ENCODE data around the gene PEX11B. TPM values are rescaled to one million over a fixed set of nuclear protein-coding genes. Genes with fewer than 3 reads are reported as not detected.
"Not testable (repeated sequence)": the region's sequence is repeated elsewhere in the genome, so short reads cannot be mapped to it uniquely, and the experiment has no call there.

Gene PEX11B
- total RNA-seq, 1 experiment from 2014 or later, result 37.4 TPM

DNA sequence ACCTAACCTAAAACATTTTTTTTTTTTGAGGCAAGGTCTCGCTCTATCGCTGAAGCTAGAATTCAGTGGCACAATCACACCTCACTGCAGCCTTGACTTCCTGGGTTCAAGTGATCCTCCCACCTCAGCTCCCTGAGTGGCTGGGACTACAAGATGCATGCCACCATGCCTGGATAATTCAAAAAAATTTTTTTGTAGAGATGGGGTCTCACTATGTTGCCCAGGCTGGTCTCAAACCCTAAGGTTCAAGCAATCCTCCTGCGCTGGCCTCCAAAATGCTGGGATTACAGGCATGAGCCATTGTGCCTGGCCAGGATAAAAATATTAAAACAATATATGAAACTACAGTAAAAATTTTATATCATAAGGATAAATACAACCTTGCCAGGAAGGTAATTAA lies 34.4 kb upstream of the PEX11B start:
- no peak for DNase-seq (ENCODE audit: low spot score)

DNA sequence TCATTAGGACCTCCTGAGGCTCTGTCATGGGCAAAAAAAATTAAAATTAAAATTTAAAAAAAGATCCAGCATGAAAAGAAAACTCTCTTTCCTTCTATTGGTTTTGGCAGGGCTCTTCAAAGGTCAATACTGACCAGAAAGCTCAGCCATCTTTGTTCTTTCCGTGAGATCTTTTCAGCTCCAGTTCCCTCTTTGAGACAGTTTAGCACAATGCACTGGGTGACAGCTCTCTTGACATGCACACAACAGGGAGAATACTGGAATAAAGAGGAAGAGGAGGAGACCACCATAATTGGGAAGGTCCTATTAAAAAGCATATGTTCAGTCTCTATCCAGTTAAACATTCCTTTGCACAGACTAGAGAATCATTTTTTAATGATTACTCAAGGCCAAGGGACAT lies 33.0 kb upstream of the PEX11B start:
- no peak for DNase-seq (ENCODE audit: low spot score)

DNA sequence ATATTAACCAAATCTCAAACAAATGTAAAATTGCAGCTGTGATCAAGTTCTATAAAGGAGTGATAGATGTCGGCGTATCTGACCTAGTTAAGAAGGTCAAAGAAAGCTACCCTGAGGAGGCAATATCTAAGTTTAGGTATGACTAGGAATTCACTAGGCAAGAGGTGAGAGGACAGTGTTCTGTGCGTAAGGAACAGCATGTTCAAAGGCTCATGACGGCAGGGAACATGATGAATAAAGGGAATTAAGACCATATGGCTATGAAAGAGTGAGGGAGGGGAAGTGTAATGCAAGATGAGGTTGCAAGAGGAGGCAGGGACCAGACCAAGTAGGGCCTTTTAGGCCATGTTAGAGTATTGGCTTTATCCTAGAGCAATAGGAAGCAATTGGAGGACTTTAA lies 30.7 kb upstream of the PEX11B start:
- DNase-seq (ENCODE audit: low spot score), result no peak

DNA sequence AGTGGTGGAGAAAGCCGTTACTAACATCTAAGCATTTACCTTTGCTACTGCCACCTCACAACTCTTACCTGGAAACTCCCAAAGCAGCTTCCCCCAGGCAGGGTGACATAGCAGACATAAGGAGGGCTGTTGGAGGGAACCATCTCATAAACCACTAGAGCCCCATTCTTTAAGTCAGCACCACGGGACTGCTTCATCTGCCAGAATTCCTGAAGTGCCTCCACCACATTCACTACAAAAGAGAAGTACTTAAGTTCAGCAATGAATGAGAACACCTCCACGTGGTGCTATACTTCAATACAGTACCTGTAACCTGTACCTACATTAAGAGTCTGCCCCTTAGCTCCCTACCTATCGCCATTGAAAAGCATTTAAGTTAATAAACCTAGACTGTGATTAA lies 29.0 kb upstream of the PEX11B start:
- no peak for DNase-seq (ENCODE audit: low spot score)

DNA sequence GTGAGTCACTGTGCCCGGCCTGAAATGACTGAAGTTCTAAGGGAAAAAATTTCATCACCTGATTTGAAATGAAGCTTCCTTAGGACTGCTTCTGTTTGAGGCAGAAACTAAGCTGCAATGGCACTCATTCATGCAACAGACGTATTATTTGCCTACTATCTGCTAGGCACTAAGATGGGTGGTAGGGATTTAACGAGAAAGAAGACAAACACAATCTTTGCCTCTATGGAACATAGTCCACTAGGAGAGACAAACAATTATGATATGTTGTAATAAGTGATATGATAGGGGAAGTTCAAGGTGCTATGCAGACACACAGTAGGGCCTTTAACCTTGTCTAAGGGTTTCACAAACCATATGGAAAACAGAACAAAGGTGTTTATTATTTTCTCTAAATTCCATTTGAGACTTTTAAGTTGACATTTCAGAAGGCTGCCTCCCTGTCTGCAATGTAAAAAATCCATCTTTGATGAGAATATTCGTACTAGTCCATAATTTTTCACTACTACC lies 28.0 kb upstream of the PEX11B start:
- DNase-seq (ENCODE audit: low spot score), result no peak

DNA sequence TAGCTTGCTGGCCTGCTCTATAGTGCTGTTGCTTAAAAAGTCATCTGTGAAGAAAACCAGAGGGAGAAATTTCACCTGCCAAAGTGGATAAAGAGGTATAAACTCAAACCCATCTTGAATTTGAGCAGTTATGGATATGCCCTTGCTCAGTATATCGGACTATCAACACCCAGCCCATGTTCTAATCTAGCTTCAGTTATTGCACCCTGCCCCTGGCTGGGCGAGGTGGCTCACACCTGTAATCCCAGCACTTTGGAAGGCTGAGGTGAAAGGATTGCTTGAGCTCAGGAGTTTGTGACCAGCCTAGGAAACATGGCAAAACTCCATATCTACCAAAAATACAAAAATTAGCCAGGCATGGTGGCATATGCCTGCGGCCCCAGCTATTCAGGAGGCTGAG lies 26.0 kb upstream of the PEX11B start:
- DNase-seq (ENCODE audit: low spot score), result no peak

DNA sequence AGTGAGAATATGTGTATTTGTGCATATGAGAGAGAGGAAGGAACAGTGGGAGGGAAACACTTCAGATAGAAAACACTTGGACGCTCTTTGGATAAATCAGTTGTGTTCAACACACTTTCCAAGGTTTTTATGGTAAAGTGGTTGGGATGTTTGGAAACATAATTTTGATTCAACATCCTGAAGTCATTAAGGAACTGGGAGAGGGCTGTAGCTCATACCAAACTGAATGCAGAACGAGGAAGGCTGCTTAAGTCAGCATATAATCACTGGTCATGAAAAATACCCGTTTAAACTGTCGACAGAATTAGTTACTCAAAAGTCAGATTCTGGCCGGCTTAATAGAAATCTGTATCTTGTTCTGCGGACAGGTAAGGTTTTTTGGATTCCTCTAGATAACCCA lies 24.4 kb upstream of the PEX11B start:
- no peak for DNase-seq (ENCODE audit: low spot score)

DNA sequence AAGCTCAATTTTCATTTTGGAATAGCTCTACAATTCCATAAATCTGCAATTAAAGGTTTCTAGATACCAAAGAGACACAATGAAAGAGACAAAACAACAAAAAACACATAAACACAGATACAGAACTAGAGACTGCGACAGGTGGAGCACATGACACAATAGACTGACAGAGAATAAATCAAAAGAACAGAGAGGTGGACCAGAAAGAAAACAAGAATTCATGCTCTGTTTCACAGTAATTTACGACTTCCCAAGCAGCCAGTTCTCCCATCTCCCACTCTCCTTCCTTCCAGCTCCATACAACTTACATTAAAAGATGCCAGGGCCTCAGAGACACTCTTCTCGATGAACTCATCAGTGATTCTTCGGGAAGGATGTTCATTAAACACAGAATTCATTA lies 23.9 kb upstream of the PEX11B start:
- no peak for DNase-seq (ENCODE audit: low spot score)

DNA sequence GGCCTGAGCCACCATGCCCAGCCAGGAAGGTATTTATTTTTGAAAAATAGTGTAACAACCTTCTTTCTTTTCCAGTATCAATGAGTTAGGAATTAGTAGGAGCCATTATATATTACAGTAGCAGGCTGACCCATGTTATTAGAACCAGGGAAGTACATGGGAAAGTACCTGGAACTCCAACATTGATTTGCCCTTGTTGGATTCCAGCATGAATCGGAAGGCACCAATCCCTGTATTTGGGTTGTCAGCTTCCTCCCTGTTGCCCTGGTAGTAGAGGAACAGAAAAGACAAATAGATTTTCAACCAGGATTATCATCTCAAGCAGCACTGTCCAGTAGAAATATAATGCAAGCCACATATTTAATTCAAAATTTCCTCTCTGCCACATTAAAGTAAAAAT lies 18.9 kb upstream of the PEX11B start:
- no peak for DNase-seq (ENCODE audit: low spot score)

DNA sequence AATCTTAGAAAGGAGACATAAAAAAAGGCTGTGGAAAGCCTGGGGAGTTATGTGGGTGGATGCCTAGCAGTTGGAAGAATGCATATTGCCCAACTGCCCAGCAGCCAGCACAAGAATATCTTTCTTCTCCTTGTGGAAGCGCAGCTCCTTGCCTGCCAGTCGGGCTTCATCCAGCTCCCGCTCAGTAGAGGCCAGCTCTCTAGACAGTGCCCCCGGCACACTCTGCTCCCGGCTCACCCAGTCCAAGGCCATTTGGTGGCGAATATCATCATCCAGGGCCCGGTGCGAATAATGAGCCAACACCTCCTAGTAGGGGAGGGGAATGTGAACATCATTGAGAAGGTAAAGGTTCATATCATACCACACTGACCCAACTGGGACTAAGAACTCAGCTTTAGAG lies 17.7 kb upstream of the PEX11B start:
- DNase-seq (ENCODE audit: low spot score), result no peak

DNA sequence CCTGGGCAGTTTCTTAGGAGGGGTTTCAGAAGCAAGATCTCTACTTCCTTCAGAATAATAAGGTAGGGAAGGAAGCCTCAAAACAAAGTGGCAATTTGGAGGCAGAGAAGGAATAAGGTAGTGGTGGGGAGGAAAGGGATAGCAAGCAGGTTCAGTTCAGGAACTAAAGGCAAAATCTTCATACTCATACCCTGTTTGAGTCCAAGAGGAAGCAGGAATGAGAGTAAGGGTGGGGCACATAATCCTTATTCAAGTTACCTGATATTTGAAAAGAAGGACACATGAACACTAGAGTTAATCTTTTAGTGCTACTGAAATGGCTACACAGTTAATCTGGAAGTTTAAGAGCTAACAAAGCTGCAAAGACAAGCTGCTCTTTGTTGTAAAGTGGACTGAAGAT lies 17.2 kb upstream of the PEX11B start:
- no peak for DNase-seq (ENCODE audit: low spot score)

DNA sequence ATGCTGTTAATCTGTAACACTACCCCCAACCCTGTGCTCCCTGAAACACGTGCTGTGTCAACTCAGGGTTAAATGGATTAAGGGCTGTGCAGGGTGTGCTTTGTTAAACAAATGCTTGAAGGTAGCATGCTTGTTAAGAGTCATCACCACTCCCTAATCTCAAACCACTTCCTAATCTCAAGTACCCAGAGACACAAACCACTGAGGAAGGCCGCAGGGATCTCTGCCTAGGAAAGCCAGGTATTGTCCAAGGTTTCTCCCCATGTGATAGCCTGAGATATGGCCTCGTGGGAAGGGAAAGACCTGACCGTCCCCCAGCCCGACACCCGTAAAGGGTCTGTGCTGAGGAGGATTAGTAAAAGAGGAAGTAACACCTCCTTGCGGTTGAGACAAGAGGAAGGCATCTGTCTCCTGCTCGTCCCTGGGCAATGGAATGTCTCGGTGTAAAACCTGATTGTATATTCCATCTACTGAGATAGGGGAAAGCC lies 14.0 kb upstream of the PEX11B start:
- DNase-seq (ENCODE audit: low spot score), result not testable (repeated sequence)

DNA sequence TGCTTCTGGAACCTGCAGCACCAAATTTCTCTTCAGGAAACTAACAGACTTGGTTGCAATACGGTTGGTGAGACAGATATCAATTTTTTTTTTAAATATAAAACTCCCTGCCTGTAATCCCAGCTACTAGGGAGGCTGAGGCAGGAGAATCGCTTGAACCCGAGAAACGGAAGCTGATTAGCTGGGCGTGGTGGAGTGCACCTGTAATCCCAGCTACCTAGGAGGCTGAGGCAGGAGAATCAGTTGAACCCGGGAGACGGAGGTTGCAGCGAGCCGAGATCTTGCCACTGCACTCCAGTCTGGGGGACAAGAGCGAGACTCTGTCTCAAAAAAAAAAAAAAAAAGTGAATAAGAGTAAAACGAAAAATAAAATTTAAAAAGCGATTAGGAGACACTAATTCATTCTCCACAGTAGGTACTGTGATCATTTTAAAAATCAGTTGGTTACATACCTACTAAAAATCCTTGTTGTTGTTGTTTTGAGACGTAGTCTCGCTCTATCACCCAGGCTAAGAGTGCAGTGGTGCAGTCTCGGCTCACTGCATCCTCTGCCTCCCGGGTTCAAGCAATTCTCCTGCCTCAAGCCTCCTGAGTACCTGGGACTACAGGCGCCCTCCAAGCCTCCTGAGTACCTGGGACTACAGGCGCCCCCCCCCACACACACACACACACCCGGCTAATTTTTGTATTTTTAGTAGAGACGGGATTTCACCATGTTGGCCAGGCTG lies 9.6 kb upstream of the PEX11B start:
- no peak for DNase-seq (ENCODE audit: low spot score)

DNA sequence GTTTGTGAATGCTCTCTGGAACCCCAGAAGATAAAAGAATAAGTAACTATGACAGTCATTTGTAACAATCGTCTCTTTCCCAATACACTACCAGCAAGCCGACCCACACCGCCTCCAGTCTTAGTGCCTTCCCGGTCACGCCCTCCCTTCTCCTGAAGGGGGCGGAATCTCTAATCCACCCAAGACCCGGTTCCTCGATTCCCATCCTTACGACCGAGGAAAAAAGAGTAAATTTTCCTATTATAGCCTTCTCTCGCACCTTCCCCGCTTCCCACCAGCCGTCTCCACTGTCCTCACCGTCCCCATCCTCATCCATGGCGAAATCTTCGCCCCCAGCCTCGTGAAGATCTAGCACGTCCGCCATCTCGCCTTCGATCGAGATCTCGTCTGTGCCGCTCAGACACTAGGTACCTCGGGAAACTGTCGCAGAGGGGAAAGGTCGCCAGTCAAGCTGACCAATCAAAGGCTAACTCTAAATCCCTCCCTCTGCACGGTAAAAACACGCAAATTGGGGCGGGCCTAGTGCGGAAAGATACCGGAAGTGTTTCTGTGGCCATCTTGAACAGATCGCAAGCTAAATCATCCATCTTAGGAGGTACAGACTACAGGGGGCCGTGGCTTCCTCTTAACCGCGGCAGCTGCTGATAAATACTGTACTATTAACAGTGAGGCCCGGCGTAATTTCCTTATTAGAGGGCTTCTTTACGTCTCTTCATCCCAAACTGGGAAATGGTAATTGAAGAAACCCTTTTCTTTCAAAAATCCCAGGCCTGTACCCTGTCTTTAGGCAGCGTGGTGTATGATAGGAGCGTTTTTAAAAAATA lies 8.8 kb upstream of the PEX11B start, which contains the start of gene RBM8A:
RBM8A (minus strand) TSS at position 422 of the 824 bp plus-strand sequence; CDS start at position 364, 58 bp downstream.
- peak; percentile 99 for DNase-seq (ENCODE audit: low spot score)

DNA sequence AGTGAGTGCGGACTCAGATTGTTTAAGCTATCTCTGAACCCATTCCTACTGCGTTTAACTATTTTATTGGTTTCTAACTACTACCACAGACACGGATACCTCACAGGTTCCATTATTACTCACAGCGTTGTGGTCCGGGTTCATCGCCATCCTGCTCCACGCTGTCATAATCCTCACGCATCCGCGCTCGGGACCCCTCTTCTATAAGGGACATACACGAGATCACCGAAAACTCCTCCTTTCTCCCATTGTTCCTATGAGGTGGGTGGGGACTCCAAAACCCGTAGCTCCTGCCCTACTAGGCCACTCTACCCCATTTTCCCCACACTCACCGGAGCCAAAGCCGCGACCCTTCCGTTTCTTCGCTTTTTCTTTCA lies 8.2 kb upstream of the PEX11B start:
- no peak for DNase-seq (ENCODE audit: low spot score)

DNA sequence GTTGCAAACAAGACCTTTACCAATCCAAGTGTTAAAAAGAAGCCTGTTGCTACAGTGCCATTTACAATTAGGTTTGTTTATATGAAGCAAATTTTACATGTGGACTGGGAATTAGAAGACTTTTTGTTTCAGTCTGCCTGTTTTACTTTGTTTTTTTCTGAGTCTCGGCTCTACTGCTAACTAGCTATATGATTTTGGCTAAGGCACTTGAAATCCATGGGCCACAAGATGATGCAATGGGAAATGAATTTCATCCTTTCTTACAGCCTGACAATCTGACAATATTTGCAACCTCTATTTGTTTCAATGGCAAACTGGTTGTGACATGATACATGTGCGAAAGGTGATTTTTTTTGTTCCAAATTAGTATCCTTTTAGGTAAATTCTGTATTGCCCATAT lies 3.7 kb upstream of the PEX11B start:
- DNase-seq (ENCODE audit: low spot score), result no peak

DNA sequence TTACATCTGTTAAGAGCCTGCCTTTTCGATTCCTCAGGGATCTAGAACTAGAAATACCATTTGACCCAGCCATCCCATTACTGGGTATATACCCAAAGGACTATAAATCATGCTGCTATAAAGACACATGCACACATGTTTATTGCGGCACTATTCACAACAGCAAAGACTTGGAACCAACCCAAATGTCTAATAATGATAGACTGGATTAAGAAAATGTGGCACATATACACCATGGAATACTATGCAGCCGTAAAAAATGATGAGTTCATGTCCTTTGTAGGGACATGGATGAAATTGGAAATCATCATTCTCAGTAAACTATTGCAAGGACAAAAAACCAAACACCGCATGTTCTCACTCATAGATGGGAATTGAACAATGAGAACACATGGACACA lies 1.8 kb upstream of the PEX11B start:
- DNase-seq (ENCODE audit: low spot score), result not testable (repeated sequence)

DNA sequence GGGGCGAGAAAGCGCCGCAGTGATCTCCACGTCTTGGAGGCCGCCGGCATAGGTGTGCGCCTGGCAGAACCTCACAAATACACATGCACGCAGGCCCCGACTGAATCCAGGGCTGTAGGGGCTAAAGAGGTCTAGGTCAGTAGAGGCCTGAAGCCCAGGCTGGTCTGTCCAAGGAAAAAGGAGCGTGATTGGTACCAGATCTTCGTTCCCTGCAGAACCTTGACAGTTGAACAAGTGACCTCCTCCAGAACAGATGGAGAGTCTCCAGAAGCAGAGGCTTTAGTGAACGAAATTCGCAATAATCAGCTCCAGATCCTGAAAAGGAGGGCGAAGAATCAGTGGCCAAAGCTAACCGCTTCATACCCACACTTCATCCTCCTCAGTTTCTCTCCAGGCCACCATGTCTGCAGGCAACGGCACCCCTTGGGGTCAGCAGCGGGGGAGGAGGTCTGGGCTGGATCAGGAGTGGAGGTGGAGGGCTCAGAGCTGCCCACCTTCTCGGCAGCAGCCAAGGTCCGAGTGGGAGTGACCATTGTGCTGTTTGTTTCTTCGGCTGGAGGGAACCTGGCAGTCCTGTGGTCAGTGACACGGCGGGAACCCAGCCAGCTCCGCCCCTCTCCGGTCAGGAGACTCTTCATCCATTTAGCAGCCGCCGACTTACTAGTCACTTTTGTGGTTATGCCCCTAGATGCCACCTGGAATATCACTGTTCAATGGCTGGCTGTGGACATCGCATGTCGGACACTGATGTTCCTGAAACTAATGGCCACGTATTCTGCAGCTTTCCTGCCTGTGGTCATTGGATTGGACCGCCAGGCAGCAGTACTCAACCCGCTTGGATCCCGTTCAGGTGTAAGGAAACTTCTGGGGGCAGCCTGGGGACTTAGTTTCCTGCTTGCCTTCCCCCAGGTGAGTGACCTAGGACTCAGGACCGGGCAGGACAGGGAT lies 749 bp upstream of the PEX11B start:
- peak; percentile 31 for DNase-seq (ENCODE audit: low spot score)

DNA sequence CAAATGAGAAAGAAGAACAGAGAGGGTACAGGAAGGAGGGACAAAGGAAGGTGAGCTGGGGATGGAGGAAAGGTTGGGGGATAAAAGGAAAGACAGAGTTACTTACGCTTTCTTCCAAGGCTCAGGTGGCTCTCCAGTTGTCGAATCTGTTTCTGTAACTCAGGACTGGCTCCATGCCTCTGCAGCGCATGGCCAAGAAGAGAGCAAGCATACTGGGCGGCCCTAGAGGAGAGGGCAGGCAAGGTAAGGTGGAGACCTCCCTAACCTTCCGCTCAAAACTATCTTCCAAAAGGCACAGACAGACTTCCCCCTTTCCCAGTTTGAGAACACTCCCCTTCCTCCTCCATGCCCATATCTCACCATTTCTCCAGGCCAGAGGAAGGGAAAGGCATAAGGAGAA lies 922 bp downstream of the PEX11B start:
- no peak for DNase-seq (ENCODE audit: low spot score)

DNA sequence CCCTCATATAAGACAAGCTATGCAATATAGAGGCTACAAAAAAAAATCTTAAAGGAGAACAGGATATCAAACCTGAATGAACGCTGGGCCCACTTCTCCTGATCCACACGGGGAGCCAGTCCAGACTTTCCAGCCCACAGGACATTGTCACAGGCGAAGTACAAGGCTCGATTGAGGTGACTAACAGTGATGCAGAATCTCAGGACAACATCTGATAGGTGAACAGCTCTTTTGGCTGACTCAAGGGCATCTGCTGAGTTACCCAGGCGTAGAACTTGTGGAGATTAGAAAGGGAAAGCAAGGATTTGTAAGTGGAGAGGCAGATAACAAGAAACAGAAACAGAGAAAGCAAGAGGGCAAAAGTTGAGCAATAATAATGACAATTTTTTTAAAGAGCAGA lies 1.8 kb downstream of the PEX11B start:
- DNase-seq (ENCODE audit: low spot score), result no peak

DNA sequence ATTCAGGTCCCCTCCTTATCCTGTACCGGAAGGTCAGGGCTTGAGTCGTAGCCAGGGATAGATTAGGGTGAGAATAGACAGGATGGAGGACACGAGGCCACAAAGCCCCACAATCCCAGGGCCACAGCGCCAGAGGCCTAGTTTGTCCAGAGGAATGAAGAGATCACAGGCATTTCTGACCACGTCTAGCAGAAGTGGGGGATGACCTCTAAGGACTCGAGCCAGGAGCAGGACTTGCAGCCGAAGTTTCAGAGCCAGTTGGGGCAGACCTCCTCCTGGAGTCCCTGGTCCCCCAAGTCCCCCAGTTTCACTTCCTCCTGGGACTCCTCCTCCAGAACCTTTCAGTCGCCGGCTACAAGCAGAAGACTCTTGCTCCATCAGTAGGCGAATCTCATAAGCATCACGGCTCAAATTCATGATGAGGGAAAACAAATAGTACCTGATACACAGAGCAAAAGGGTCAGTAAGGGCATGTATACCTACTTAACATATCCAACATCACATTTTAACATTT lies 6.3 kb downstream of the PEX11B start:
- no peak for DNase-seq (ENCODE audit: low spot score)

DNA sequence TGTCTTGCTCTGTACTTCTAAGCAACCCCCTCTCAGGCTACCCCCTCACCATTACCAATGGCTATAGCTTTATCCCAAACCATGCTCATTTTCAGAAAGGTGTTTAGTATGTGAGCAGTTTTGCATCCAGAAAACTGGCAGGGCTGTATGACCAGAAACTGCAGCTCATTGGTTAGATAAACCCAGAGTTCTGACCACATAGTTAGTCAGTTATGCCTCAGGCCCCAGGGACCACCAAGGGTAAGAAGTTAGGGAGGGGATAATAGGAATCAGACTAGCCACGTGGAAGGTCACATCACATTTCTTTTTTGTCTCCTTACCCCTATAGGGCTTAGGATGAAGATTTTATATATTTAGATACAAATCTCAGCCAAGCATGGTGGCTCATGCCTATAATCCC lies 9.9 kb downstream of the PEX11B start:
- no peak for DNase-seq (ENCODE audit: low spot score)

Data from H4 (cell line).